Measurements from ENCODE around the gene CT45A9. TPM values are rescaled to one million over a fixed set of nuclear protein-coding genes. Genes with fewer than 3 reads are reported as not detected.
"Not testable (repeated sequence)": the region's sequence is repeated elsewhere in the genome, so short reads cannot be mapped to it uniquely, and the experiment has no call there.

CT45A9 gene
- polyA plus RNA-seq, 1 donor (not counting 4 experiments of a cell fraction or from before 2014, with no cell fraction given): not detected

DNA sequence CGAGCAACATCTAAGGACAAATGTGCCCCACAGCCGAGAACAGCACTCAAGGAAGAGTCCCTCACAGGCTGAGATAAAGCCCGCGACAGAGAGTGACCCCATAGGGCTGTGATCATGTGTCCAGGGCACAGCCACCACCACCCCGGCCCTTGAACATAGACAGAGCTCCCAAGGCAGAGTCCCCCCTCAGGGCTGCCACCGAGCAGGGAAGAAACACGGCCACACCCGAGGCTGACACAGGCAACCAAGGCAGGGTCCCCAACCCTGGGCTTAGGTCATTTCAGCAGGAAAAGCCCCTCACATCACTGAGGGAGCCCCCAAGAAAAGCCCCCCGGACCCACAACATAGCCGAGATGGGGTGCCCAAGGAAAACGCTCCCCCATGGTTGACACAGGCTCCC, 21.2 kb upstream of the CT45A9 start:
- no peaks in the 10 kb centered on the region for H3K9me1 ChIP-seq (ENCODE audit: control insufficient read depth, extremely low read depth, insufficient read depth, low read length)
- no peak overlapping the region for H3K4me3 ChIP-seq (ENCODE audit: control insufficient read depth in 2 of 3, extremely low read depth in 1 of 3, insufficient read depth in 2 of 3, low read depth in 1 of 3, low read length in 3 of 3)
- no peaks in the 10 kb centered on the region for H3K4me1 ChIP-seq (ENCODE audit: control insufficient read depth, extremely low read depth, insufficient read depth, low read length)
- FAIRE-seq (no peak), DNase-seq (ENCODE audit: low read depth, low spot score) (no peak)
- TF ChIP-seq, protein P1, sequence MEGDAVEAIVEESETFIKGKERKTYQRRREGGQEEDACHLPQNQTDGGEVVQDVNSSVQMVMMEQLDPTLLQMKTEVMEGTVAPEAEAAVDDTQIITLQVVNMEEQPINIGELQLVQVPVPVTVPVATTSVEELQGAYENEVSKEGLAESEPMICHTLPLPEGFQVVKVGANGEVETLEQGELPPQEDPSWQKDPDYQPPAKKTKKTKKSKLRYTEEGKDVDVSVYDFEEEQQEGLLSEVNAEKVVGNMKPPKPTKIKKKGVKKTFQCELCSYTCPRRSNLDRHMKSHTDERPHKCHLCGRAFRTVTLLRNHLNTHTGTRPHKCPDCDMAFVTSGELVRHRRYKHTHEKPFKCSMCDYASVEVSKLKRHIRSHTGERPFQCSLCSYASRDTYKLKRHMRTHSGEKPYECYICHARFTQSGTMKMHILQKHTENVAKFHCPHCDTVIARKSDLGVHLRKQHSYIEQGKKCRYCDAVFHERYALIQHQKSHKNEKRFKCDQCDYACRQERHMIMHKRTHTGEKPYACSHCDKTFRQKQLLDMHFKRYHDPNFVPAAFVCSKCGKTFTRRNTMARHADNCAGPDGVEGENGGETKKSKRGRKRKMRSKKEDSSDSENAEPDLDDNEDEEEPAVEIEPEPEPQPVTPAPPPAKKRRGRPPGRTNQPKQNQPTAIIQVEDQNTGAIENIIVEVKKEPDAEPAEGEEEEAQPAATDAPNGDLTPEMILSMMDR (optimal IDR thresholded peaks at IDR 0.05 in 1 of 3, IDR thresholded peaks at IDR 0.05 in 1 of 3, conservative IDR thresholded peaks at IDR 0.05 in 1 of 3; ENCODE audit: extremely low read depth in 1 of 3, insufficient read depth in 2 of 3, low read length in 3 of 3): no peak
- no peak for TF ChIP-seq EZH2 (IDR thresholded peaks at IDR 0.05; ENCODE audit: low read length)
- peaks cover 2% of the 10 kb centered on the region for H3K9me3 ChIP-seq (ENCODE audit: control insufficient read depth, low read depth, low read length)
- H3K4me2 ChIP-seq (ENCODE audit: control insufficient read depth, extremely low read depth, insufficient read depth, low read depth, low read length): no peak overlapping the region
- no peaks in the 10 kb centered on the region for H4K20me1 ChIP-seq (ENCODE audit: control insufficient read depth, extremely low read depth, insufficient read depth, low read length)
- no peak overlapping the region for H2AFZ ChIP-seq (ENCODE audit: control insufficient read depth, low read length)
- H3K27me3 ChIP-seq (ENCODE audit: control insufficient read depth, extremely low read depth, insufficient read depth, low read length): no peaks in the 10 kb centered on the region
- H3K36me3 ChIP-seq (ENCODE audit: control insufficient read depth in 2 of 2, extremely low read depth in 1 of 2, insufficient read depth in 2 of 2, low read length in 2 of 2): no peaks in the 10 kb centered on the region
- H3K27ac ChIP-seq (ENCODE audit: control insufficient read depth, insufficient read depth, low read length): no peak overlapping the region
- H3K79me2 ChIP-seq (ENCODE audit: control insufficient read depth, insufficient read depth, low read length): no peaks in the 10 kb centered on the region
- no peak overlapping the region for H3K9ac ChIP-seq (ENCODE audit: control insufficient read depth, extremely low read depth, insufficient read depth, low read length)
- dilution Hi-C loops (cut with MboI; ENCODE audit: extremely low pct_ligation_motif_present, low sequenced_read_pairs): no loop called here

DNA sequence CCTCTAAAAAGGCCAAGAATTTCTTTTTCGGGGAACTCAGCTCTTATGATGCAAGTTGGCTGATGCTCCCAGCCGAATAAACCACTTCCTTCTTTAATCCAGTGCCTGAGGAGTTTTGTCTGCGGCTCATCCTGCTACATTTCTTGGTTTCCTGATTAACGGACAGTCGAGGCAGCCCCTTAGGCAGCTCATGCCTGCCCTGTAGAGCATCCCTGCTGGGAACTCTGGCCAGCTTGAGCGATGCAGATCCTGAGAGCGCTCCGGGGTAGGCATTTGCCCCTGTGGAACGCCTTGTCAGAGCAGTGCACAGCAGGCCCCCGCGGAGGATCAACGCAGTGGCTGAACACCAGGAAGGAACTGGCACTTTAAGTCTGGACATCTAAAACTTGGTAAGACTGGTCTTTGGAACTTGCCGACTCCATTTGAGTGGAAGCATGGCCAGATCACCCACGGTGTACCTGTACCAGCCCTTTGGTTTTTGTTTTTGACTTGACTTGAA, 18.5 kb upstream of the CT45A9 start:
- no peaks in the 10 kb centered on the region for H3K4me1 ChIP-seq (ENCODE audit: control insufficient read depth, extremely low read depth, insufficient read depth, low read length)
- H4K20me1 ChIP-seq (ENCODE audit: control insufficient read depth, extremely low read depth, insufficient read depth, low read length): no peaks in the 10 kb centered on the region
- no peaks in the 10 kb centered on the region for H3K36me3 ChIP-seq (ENCODE audit: control insufficient read depth in 2 of 2, extremely low read depth in 1 of 2, insufficient read depth in 2 of 2, low read length in 2 of 2)
- dilution Hi-C loops (cut with MboI; ENCODE audit: extremely low pct_ligation_motif_present, low sequenced_read_pairs): no loop called here
- no peak overlapping the region for H3K4me3 ChIP-seq (ENCODE audit: control insufficient read depth in 2 of 3, extremely low read depth in 1 of 3, insufficient read depth in 2 of 3, low read depth in 1 of 3, low read length in 3 of 3)
- H3K27me3 ChIP-seq (ENCODE audit: control insufficient read depth, extremely low read depth, insufficient read depth, low read length): no peaks in the 10 kb centered on the region
- DNase-seq (ENCODE audit: low read depth, low spot score) (no peak), FAIRE-seq (no peak)
- H3K79me2 ChIP-seq (ENCODE audit: control insufficient read depth, insufficient read depth, low read length): no peaks in the 10 kb centered on the region
- TF ChIP-seq, protein P1 (optimal IDR thresholded peaks at IDR 0.05 in 1 of 3, IDR thresholded peaks at IDR 0.05 in 1 of 3, conservative IDR thresholded peaks at IDR 0.05 in 1 of 3; ENCODE audit: extremely low read depth in 1 of 3, insufficient read depth in 2 of 3, low read length in 3 of 3): no peak
- TF ChIP-seq EZH2 (IDR thresholded peaks at IDR 0.05; ENCODE audit: low read length): no peak
- no peak overlapping the region for H3K4me2 ChIP-seq (ENCODE audit: control insufficient read depth, extremely low read depth, insufficient read depth, low read depth, low read length)
- H3K27ac ChIP-seq (ENCODE audit: control insufficient read depth, insufficient read depth, low read length): no peak overlapping the region
- H3K9ac ChIP-seq (ENCODE audit: control insufficient read depth, extremely low read depth, insufficient read depth, low read length): no peak overlapping the region
- no peaks in the 10 kb centered on the region for H3K9me1 ChIP-seq (ENCODE audit: control insufficient read depth, extremely low read depth, insufficient read depth, low read length)
- no peak overlapping the region for H2AFZ ChIP-seq (ENCODE audit: control insufficient read depth, low read length)
- peaks cover 2% of the 10 kb centered on the region for H3K9me3 ChIP-seq (ENCODE audit: control insufficient read depth, low read depth, low read length)

DNA sequence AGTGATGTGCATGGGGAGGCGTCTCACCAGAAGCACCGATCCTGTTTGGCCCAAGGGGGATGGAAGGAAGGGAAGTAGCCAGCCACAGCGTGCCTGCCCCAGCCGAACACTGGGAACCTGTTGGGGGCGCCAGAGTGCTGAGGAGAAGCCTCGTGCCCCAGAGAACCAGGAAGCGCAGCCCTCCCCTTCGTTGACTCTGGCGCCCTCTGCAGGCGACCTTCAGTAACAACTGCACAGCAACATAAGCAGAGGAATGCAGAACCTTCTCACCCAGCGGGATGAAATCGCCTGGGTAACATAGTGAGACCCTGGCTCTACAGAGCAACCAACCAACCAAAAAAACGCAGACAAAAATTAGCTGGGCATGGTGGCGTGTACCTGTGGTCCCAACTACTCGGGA, 17.4 kb upstream of the CT45A9 start:
- H3K4me2 ChIP-seq (ENCODE audit: control insufficient read depth, extremely low read depth, insufficient read depth, low read depth, low read length); DNase-seq (ENCODE audit: low read depth, low spot score); H3K4me3 ChIP-seq (ENCODE audit: control insufficient read depth in 2 of 3, extremely low read depth in 1 of 3, insufficient read depth in 2 of 3, low read depth in 1 of 3, low read length in 3 of 3); H3K79me2 ChIP-seq (ENCODE audit: control insufficient read depth, insufficient read depth, low read length); H4K20me1 ChIP-seq (ENCODE audit: control insufficient read depth, extremely low read depth, insufficient read depth, low read length); H3K9me1 ChIP-seq (ENCODE audit: control insufficient read depth, extremely low read depth, insufficient read depth, low read length); H3K4me1 ChIP-seq (ENCODE audit: control insufficient read depth, extremely low read depth, insufficient read depth, low read length); H3K27ac ChIP-seq (ENCODE audit: control insufficient read depth, insufficient read depth, low read length); H2AFZ ChIP-seq (ENCODE audit: control insufficient read depth, low read length); dilution Hi-C loops (cut with MboI; ENCODE audit: extremely low pct_ligation_motif_present, low sequenced_read_pairs); H3K27me3 ChIP-seq (ENCODE audit: control insufficient read depth, extremely low read depth, insufficient read depth, low read length); H3K9me3 ChIP-seq (ENCODE audit: control insufficient read depth, low read depth, low read length); H3K9ac ChIP-seq (ENCODE audit: control insufficient read depth, extremely low read depth, insufficient read depth, low read length); H3K36me3 ChIP-seq (ENCODE audit: control insufficient read depth in 2 of 2, extremely low read depth in 1 of 2, insufficient read depth in 2 of 2, low read length in 2 of 2); FAIRE-seq: not testable (repeated sequence)

DNA sequence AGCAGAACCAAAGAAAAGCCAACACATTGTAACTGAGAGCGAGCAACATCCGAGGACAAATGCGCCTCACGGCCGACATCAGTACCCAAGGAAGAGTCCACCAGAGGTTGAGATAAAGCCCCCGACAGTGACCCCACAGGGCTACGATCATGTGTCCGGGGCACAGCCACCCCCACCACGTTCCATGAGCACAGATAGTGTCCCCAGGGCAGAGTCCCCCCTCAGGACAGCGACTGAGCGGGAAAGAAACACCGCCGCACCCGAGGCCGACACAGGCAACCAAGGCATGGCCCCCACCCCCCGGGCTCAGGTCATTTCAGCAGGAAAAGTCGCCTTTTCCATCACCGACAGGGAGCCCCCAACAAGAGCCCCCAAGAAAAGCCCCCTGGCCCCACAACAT, 16.6 kb upstream of the CT45A9 start:
- H3K79me2 ChIP-seq (ENCODE audit: control insufficient read depth, insufficient read depth, low read length); H4K20me1 ChIP-seq (ENCODE audit: control insufficient read depth, extremely low read depth, insufficient read depth, low read length); FAIRE-seq; H3K4me3 ChIP-seq (ENCODE audit: control insufficient read depth in 2 of 3, extremely low read depth in 1 of 3, insufficient read depth in 2 of 3, low read depth in 1 of 3, low read length in 3 of 3); H3K9me1 ChIP-seq (ENCODE audit: control insufficient read depth, extremely low read depth, insufficient read depth, low read length); H3K9ac ChIP-seq (ENCODE audit: control insufficient read depth, extremely low read depth, insufficient read depth, low read length); H3K36me3 ChIP-seq (ENCODE audit: control insufficient read depth in 2 of 2, extremely low read depth in 1 of 2, insufficient read depth in 2 of 2, low read length in 2 of 2); dilution Hi-C loops (cut with MboI; ENCODE audit: extremely low pct_ligation_motif_present, low sequenced_read_pairs); H3K27ac ChIP-seq (ENCODE audit: control insufficient read depth, insufficient read depth, low read length); H3K9me3 ChIP-seq (ENCODE audit: control insufficient read depth, low read depth, low read length); H3K4me2 ChIP-seq (ENCODE audit: control insufficient read depth, extremely low read depth, insufficient read depth, low read depth, low read length); H3K27me3 ChIP-seq (ENCODE audit: control insufficient read depth, extremely low read depth, insufficient read depth, low read length); H2AFZ ChIP-seq (ENCODE audit: control insufficient read depth, low read length); DNase-seq (ENCODE audit: low read depth, low spot score); H3K4me1 ChIP-seq (ENCODE audit: control insufficient read depth, extremely low read depth, insufficient read depth, low read length): not testable (repeated sequence)

All from keratinocyte (primary cell).